HL-60 (cell line): ENCODE measurements around the gene PBX1.

Experiments used
- GABPA ChIP-seq: IDR thresholded peaks from 2 replicates; pipeline ENCODE4 v1.6.1; 2012; ENCODE audit warnings: low read depth
- POLR2AphosphoS5 ChIP-seq: IDR thresholded peaks from 2 replicates; pipeline ENCODE4 v1.6.1; 2012; ENCODE audit warnings: low read depth
- TF ChIP-seq, protein P1 (sequence below): IDR thresholded peaks from one replicate; pipeline ENCODE4 v1.5.1; 2011; ENCODE audit warnings: low read length, control low read depth, inconsistent platforms; ENCODE audit not compliant: insufficient read depth
- TF ChIP-seq, protein P2 (sequence below): IDR thresholded peaks from 2 replicates; pipeline ENCODE4 v1.6.1; 2012; ENCODE audit warnings: low read depth; ENCODE audit not compliant: insufficient replicate concordance

DNA sequence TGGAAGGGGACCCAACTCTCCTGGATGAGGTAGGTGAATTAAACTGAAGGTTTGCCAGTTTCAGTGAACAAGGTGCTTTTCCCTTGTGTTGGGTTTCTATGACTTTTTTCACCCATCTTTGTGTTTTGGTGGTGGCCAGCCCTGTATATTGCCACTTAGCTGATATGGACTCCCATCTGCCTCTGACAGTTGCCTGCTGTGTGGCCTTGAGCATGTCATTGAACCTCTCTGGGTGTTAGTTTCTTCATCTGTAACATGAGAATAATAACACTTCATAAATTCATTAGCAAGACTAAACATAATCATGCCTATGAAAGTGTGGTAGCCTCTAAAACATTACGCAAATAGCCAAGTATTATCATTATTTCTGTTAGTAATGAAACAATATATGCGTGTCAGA is 141.7 kb downstream of the PBX1 start:
- TF ChIP-seq, protein P1, sequence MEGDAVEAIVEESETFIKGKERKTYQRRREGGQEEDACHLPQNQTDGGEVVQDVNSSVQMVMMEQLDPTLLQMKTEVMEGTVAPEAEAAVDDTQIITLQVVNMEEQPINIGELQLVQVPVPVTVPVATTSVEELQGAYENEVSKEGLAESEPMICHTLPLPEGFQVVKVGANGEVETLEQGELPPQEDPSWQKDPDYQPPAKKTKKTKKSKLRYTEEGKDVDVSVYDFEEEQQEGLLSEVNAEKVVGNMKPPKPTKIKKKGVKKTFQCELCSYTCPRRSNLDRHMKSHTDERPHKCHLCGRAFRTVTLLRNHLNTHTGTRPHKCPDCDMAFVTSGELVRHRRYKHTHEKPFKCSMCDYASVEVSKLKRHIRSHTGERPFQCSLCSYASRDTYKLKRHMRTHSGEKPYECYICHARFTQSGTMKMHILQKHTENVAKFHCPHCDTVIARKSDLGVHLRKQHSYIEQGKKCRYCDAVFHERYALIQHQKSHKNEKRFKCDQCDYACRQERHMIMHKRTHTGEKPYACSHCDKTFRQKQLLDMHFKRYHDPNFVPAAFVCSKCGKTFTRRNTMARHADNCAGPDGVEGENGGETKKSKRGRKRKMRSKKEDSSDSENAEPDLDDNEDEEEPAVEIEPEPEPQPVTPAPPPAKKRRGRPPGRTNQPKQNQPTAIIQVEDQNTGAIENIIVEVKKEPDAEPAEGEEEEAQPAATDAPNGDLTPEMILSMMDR: no peak
- TF ChIP-seq POLR2AphosphoS5 (no peak), GABPA (no peak)
- TF ChIP-seq, protein P2, sequence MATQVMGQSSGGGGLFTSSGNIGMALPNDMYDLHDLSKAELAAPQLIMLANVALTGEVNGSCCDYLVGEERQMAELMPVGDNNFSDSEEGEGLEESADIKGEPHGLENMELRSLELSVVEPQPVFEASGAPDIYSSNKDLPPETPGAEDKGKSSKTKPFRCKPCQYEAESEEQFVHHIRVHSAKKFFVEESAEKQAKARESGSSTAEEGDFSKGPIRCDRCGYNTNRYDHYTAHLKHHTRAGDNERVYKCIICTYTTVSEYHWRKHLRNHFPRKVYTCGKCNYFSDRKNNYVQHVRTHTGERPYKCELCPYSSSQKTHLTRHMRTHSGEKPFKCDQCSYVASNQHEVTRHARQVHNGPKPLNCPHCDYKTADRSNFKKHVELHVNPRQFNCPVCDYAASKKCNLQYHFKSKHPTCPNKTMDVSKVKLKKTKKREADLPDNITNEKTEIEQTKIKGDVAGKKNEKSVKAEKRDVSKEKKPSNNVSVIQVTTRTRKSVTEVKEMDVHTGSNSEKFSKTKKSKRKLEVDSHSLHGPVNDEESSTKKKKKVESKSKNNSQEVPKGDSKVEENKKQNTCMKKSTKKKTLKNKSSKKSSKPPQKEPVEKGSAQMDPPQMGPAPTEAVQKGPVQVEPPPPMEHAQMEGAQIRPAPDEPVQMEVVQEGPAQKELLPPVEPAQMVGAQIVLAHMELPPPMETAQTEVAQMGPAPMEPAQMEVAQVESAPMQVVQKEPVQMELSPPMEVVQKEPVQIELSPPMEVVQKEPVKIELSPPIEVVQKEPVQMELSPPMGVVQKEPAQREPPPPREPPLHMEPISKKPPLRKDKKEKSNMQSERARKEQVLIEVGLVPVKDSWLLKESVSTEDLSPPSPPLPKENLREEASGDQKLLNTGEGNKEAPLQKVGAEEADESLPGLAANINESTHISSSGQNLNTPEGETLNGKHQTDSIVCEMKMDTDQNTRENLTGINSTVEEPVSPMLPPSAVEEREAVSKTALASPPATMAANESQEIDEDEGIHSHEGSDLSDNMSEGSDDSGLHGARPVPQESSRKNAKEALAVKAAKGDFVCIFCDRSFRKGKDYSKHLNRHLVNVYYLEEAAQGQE: no peak
